Measurements from ENCODE around the gene NRF1.

DNA sequence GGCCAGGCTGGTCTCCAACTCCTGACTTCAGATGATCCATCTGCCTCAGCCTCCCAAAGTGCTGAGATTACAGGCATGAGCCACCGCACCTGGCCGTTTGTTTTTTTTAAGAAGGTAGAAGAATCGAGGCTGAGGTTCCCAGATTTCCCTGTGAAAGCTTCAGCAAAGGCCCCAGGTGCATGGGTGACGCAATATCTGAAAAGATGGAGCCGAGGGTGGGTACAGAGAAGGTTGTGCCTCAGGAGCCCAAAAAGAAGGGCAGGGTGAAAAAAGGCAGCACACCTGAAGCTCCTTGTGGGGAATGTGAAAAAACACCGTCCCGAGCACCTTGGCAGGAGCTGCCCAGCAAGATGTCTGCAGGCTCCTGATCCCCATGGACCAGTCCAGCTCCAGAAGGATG, 35.8 kb upstream of the NRF1 start:
- TF ChIP-seq, protein P1, sequence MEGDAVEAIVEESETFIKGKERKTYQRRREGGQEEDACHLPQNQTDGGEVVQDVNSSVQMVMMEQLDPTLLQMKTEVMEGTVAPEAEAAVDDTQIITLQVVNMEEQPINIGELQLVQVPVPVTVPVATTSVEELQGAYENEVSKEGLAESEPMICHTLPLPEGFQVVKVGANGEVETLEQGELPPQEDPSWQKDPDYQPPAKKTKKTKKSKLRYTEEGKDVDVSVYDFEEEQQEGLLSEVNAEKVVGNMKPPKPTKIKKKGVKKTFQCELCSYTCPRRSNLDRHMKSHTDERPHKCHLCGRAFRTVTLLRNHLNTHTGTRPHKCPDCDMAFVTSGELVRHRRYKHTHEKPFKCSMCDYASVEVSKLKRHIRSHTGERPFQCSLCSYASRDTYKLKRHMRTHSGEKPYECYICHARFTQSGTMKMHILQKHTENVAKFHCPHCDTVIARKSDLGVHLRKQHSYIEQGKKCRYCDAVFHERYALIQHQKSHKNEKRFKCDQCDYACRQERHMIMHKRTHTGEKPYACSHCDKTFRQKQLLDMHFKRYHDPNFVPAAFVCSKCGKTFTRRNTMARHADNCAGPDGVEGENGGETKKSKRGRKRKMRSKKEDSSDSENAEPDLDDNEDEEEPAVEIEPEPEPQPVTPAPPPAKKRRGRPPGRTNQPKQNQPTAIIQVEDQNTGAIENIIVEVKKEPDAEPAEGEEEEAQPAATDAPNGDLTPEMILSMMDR (conservative IDR thresholded peaks at IDR 0.05), result no peak
- no peak for TF ChIP-seq EZH2 (IDR thresholded peaks at IDR 0.05; ENCODE audit: low read depth)

Data from PC-9 (cell line).